NOMO-1 treated with dmso at 0.1 percent for 144 hours (cell line): ENCODE results near the gene ETFDH.
"Not testable (repeated sequence)": the region's sequence is repeated elsewhere in the genome, so short reads cannot be mapped to it uniquely, and the experiment has no call there.

ENCODE experiments used
- DNase-seq: peaks from one replicate; lab custom pipeline; 2025; ENCODE audit not compliant: unreplicated experiment; lab: John Stamatoyannopoulos, UW

ETFDH gene

GRCh38 chr4:158676076-158676475 lies 4.0 kb downstream of the ETFDH start:
- DNase-seq, result no peak

DNA sequence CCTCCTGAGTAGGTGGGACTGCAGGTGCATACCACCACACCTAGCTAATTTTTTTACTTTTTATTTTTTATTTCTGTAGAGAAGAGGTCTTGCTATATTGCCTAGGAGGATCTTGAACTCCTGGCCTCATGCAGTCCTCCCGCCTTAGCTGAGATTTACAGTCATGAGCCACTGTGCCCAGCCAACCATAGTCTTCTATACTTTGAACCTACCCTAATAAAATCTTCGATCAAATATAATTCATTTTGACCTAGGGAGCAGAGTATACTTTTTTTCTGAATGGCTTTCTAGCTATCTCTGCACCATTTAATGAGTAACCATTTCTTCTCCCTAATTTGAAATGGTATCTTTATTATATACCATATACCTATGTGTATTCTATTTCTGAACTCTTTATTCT lies 6.7 kb downstream of the ETFDH start:
- no peak for DNase-seq

- DNase-seq, result no peak
Measured at GRCh38 chr4:158681629-158682028, 9.5 kb downstream of the ETFDH start.

- DNase-seq, result no peak
Measured at GRCh38 chr4:158682066-158682465, 10.0 kb downstream of the ETFDH start.

- no peak for DNase-seq
Measured at GRCh38 chr4:158688813-158689212, 16.7 kb downstream of the ETFDH start.

DNA sequence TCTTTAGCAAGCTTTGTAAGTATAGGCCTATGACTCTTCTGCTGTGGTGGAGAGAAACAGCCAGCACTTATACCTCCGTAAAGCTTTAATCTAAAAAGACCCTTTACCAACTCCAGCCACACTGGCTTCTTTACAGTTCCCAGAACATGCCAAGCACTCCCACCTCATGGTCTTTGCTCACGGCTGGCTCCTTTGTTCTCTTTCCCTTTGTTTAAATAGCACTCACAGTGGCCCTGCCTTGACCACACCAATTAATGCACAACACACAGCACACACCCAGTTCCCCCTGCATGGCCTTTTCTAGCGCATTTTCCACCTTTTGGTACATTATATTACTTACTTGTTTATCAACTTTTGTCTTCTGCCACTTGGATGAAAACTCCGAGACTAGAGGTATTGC lies 32.2 kb downstream of the ETFDH start:
- DNase-seq, result no peak

DNA sequence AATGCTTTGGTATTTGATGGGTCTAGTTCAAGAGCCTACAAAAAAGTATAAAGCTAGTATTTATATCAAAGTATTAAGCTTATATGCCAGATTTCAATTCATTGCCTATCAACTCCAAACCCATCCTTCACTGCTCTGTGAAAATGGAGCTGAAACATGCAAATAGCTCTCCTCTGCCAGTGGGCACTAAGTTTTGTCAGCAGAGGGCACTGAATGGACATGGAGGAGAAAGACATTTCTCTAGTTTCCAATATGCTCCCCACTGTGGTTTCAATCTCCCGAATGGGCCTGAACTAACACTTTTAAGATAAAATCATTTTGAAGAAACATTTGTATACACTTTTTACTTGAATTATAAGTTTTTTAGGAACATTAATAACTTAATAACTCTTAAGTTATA lies 38.7 kb downstream of the ETFDH start:
- no peak for DNase-seq

DNA sequence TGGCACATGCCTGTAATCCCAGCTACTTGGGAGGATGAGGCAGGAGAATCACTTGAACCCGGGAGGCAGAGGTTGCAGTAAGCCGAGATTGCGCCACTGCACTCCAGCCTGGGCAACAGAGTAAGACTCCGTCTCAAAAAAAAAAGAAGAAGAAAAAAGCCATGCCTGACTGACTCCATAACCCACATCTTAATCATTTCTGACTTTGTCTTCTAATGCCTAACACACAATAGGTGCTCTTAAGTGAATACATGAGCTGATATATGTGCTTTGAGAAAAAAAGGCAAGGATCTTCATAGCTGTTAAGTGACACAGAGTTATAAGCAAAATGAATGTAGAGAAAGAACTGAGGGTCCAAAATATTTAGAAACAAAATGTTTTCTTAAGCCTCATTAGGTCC lies 40.5 kb downstream of the ETFDH start:
- not testable (repeated sequence) for DNase-seq

DNA sequence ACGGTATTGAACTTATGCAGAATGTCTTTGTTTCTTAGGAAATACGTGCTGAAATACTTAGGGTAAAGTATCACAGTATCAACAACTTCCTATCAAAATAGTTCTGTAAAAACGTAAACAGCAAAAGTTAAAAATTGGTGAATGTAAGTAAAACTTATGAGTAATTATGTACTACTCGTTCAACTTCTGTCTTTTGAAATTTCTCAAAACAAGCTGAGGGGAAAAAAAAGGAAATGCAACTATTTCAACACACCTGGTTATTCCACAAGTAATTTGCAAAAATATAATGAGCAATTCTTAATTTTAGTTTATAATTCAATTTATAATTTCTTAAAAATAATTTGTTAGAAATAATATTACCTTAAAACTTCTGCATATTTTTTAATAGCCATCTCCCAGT lies 42.8 kb downstream of the ETFDH start:
- DNase-seq, result no peak

DNA sequence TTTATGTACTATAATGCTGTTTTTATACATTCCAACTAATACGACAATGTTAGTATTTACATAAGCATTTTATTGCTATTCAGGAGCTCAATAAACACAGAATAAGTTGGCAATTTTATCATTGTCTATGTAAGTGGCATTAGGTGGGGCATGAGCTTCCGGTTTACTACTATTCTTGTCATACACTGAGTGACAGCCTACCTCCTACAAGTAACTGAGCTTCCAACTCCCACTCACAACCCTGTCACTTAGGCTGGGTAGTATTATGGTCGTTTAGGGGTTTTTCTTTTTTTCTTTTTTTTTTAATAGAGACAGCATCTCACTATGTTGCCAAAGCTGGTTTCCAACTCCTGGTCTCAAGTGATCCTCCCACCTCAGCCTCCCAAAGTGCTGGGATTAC lies 43.7 kb downstream of the ETFDH start:
- no peak for DNase-seq

DNA sequence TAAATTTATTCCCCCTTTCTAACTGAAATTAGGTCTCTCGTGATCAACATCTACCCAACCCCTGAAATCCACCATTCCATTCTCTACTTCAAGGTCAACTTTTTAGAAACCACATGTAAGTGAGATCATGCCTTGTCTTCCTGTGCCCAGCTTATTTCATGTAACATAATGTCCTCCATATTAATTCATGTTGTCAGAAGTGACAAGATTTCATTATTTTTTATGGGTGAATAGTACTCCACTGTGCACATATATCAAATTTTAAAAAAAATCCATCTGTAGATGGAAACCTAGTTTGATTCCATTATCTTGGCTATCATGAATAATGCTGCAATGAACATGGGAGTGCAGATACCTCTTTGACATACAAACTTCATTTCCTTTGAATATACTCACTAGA lies 49.6 kb downstream of the ETFDH start:
- no peak for DNase-seq

DNA sequence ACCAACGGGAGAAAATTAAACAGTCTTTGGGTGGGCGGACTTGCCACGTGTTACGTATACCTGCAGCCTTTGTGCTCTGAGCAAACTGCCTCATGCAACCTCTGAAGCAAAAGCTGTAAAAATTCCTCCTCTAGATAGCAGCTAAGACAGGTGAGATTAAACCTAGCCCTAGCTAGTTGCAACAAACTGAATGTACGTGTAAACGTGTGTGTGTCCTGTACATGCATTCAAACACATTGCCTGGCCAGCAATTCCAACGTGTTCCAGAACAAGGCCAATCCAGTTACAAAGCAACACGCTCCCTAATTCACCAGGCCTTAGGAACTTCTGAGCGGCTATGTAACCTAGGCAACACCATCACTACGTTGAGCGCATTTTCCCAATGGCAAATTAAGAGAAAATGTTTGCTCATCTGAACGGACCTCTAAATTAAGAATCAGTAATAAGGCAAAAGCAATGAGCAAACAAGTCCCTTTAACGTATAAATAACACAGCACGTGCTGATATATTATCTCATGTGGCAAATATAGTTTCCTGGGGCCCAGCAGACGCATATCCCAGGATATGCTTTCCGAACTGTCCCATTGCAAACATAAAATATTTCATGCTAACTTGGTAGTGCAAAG lies 50.3 kb downstream of the ETFDH start:
- no peak for DNase-seq

- DNase-seq, result peak; percentile 76
Measured at GRCh38 chr4:158722917-158723793, 51.1 kb downstream of the ETFDH start, which contains the start of gene PPID. TSS of gene PPID (minus strand) at chr4:158723396. CDS start at chr4:158723288, 108 bp downstream.

- no peak for DNase-seq
Measured at GRCh38 chr4:158724637-158725036, 52.5 kb downstream of the ETFDH start.

- no peak for DNase-seq
Measured at GRCh38 chr4:158726633-158727032, 54.5 kb downstream of the ETFDH start.

DNA sequence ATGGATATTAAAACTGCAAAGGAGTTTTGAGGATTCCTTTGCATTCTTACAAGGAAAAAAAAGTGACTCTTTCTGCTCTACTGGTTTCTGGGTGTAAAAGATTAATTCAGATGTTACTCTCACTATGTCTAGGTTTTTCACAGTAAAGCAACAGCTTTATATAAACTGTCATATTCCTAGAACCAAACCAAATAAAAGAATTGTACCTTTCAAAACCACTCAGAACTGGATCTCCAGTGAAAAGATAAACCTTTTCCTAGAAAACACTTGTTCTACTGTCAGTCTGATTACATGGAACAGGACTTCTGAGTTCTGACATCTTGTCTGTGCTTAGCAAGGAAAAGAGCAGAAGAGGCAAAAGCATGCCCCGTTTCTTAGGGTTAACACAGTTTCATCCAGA lies 56.1 kb downstream of the ETFDH start:
- DNase-seq, result no peak

GRCh38 chr4:158729716-158730559 lies 57.8 kb downstream of the ETFDH start:
- DNase-seq, result peak; percentile 32

GRCh38 chr4:158738866-158739265 lies 66.8 kb downstream of the ETFDH start:
- no peak for DNase-seq

- DNase-seq, result no peak
Measured at GRCh38 chr4:158739600-158739999, 67.5 kb downstream of the ETFDH start.

DNA sequence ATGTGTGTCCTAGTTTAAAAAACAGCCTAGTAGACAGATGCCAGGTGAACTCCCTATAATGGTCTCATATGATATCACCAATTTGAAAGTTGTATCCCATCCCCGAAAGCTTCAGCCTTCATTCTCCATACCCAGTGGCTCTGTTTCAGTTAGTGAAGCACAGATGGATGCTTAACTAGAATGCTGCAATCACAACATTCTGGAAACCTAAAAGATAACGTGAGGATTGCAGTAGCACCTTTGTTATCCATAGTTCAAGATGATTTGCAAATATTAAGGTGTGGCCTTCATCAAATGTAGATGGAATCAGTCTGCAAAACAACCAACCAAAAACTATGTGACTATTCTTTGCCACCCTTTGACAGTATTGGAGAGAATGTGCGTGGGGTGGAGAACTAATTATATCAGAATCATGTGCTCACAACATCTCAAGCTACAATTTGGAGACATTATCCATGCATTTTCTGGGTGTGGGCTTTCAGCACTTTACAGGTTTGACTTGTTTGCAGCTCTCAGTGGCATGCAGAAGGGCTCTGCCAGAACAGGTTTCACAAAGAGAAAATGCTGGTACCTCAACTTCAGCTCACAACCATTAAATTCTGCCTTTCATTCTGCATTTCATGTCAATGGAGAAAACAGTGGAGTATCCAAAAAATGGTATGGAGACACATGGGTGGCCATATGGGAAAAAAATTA lies 69.4 kb downstream of the ETFDH start:
- DNase-seq, result no peak

GRCh38 chr4:158746537-158746936 lies 74.4 kb downstream of the ETFDH start:
- not testable (repeated sequence) for DNase-seq
